OCI-LY7 (cell line): ENCODE data around the gene ZBTB5. TPM values are rescaled to one million over a fixed set of nuclear protein-coding genes. Genes with fewer than 3 reads are reported as not detected.
"Not testable (repeated sequence)": the region's sequence is repeated elsewhere in the genome, so short reads cannot be mapped to it uniquely, and the experiment has no call there.

Source experiments
- BruUV-seq: library from RNA; stranded (reverse); fragments of 400-500 nt; replicated peaks from 2 replicates; lab custom pipeline; 2021; lab: Mats Ljungman, UMichigan
- CTCF ChIA-PET: fragments of 300-600 bp; sonication (Branson Sonifier 250); formaldehyde crosslinking; loops from one replicate; lab custom pipeline; 2022; ENCODE audit warnings: antibody characterized with exemption; ENCODE audit not compliant: unreplicated experiment; lab: Charles Lee
- POLR2A ChIA-PET: fragments of 300-600 bp; sonication (Branson Sonifier 250); formaldehyde crosslinking; loops from one replicate; lab custom pipeline; 2022; ENCODE audit warnings: antibody characterized with exemption; lab: Charles Lee
- DNase-seq: peaks from one replicate; pipeline ENCODE4 v3.0.0-alpha.2; 2015; ENCODE audit warnings: low spot score
- H2AFZ ChIP-seq: fragments of 200-600 bp; sonication (generic), shearing (Covaris generic); 2 replicates; pipeline ENCODE4 v1.6.1; 2014; ENCODE audit warnings: mild to moderate bottlenecking, antibody characterized with exemption, low read length, moderate library complexity
- H3K27ac ChIP-seq: fragments of 200-600 bp; sonication (generic); 2 replicates; pipeline ENCODE4 v1.5.1; 2014; ENCODE audit warnings: mixed run types, low read depth, mild to moderate bottlenecking, moderate library complexity, low read length, inconsistent platforms; ENCODE audit not compliant: poor library complexity, severe bottlenecking
- H3K36me3 ChIP-seq: fragments of 200-600 bp; sonication (generic); 2 replicates; pipeline ENCODE4 v1.6.1; 2014; ENCODE audit warnings: mild to moderate bottlenecking, antibody characterized with exemption, low read length, moderate library complexity, mixed read lengths; ENCODE audit not compliant: insufficient read depth
- H3K4me1 ChIP-seq: fragments of 200-600 bp; sonication (generic); 2 replicates; pipeline ENCODE4 v1.5.1; 2014; ENCODE audit warnings: mild to moderate bottlenecking, low read length; ENCODE audit not compliant: insufficient read depth, poor library complexity, severe bottlenecking
- H3K4me2 ChIP-seq: fragments of 200-600 bp; sonication (generic); 2 replicates; pipeline ENCODE4 v1.6.1; 2014; ENCODE audit warnings: mild to moderate bottlenecking, low read length
- H3K4me3 ChIP-seq: fragments of 200-600 bp; sonication (generic); 2 replicates; pipeline ENCODE4 v1.5.1; 2014; ENCODE audit warnings: mild to moderate bottlenecking, low read depth, low read length; ENCODE audit not compliant: poor library complexity, severe bottlenecking
- H3K79me2 ChIP-seq: fragments of 200-600 bp; sonication (generic); 2 replicates; pipeline ENCODE4 v1.6.1; 2016; ENCODE audit warnings: low read depth, mild to moderate bottlenecking, low read length, moderate library complexity, mixed read lengths; ENCODE audit not compliant: insufficient read depth
- H3K9me2 ChIP-seq: fragments of 200-600 bp; sonication (generic); 2 replicates; pipeline ENCODE4 v1.6.1; 2016; ENCODE audit warnings: mild to moderate bottlenecking, low read length, mixed read lengths; ENCODE audit not compliant: insufficient read depth
- H3K9me3 ChIP-seq: fragments of 200-600 bp; sonication (generic); 2 replicates; pipeline ENCODE4 v1.6.1; 2014; ENCODE audit warnings: mild to moderate bottlenecking, mixed run types, low read length, mixed read lengths
- H4K20me1 ChIP-seq: fragments of 200-600 bp; sonication (generic); 2 replicates; pipeline ENCODE4 v1.6.1; 2014; ENCODE audit warnings: mild to moderate bottlenecking, antibody characterized with exemption, low read length, moderate library complexity, mixed read lengths; ENCODE audit not compliant: insufficient read depth
- CTCF ChIP-seq: fragments of 200-600 bp; sonication (generic); conservative IDR thresholded peaks from 2 replicates; pipeline ENCODE4 v1.5.1; 2014; ENCODE audit warnings: mild to moderate bottlenecking, antibody characterized with exemption, low read length, moderate library complexity, mixed read lengths
- EZH2phosphoT487 ChIP-seq: fragments of 200-600 bp; sonication (generic); IDR thresholded peaks from 2 replicates; pipeline ENCODE4 v1.6.1; 2018; ENCODE audit warnings: low read depth, borderline replicate concordance, mild to moderate bottlenecking, mixed run types, antibody characterized with exemption, low read length, moderate library complexity, mixed read lengths
- intact Hi-C: fragments of 100-400 bp; cut with micrococcal nuclease; formaldehyde crosslinking; loops from one replicate; pipeline ENCODE4 v1.10.0; 2022; ENCODE audit not compliant: unreplicated experiment
- total RNA-seq, 2 experiments: library from RNA; depleted of rRNA in 1 of 2; stranded (reverse); fragments of >200 nt in 1 of 2; shearing (Covaris generic) in 1 of 2; gene quantifications; 2 replicates each; pipeline ENCODE4 v1.2.3, GENCODE V29; 2014 to 2022

ZBTB5 gene
- total RNA-seq, 2 experiments from 2014 or later: 20.2 to 31.9 TPM

- intact Hi-C loops: loop anchor here (5.0 kb wide), 2 partner anchors 267 to 422 kb away; partner anchors contain the start of gene SLC25A51
- H3K36me3 ChIP-seq: no peaks in the 10 kb centered on the region
- H3K4me3 ChIP-seq: no peak overlapping the region
- DNase-seq: peak; percentile 48
- H2AFZ ChIP-seq: no peak overlapping the region
- H3K27ac ChIP-seq: no peak overlapping the region
- no TSS peak for BruUV-seq
- H3K4me2 ChIP-seq: no peak overlapping the region
- ChIA-PET CTCF (interaction anchor here (0.9 to 1.6 kb wide), 3 partner anchors 10 to 249 kb away, joined by 3 to 7 read pairs (median 3); no protein-coding TSS in a partner anchor), POLR2A (interaction anchor here (0.6 to 2.3 kb wide), 6 partner anchors 11 to 132 kb away, joined by 3 to 10 read pairs (median 4); no protein-coding TSS in a partner anchor)
- TF ChIP-seq EZH2phosphoT487 (no peak), CTCF (peak; percentile 66)
- no peaks in the 10 kb centered on the region for H4K20me1 ChIP-seq
- H3K4me1 ChIP-seq: peaks cover 29% of the 10 kb centered on the region
- no peaks in the 10 kb centered on the region for H3K9me2 ChIP-seq
- H3K79me2 ChIP-seq: peaks cover under 1% of the 10 kb centered on the region; the same call in 1 of the 2 replicates
- H3K9me3 ChIP-seq: no peaks in the 10 kb centered on the region
These were observed 15.5 kb upstream of the ZBTB5 start for GRCh38 chr9:37480759-37481158.

GRCh38 chr9:37477987-37478619 is 12.9 kb upstream of the ZBTB5 start:
- H3K36me3 ChIP-seq, H4K20me1 ChIP-seq, H3K9me3 ChIP-seq, H3K9me2 ChIP-seq, BruUV-seq, CTCF ChIA-PET, intact Hi-C loops, H3K4me3 ChIP-seq, H3K79me2 ChIP-seq, H3K27ac ChIP-seq: not testable (repeated sequence)
- H2AFZ ChIP-seq: 0 out of 2 replicates have a peak overlapping the region, but pooled peaks have one; percentile 41
- peak; percentile 28 for DNase-seq
- peak overlapping the region; percentile 28; the same call in 1 of the 2 replicates for H3K4me2 ChIP-seq
- peaks cover 19% of the 10 kb centered on the region for H3K4me1 ChIP-seq
- POLR2A ChIA-PET: interaction anchor here (0.6 to 0.8 kb wide), 2 partner anchors 12 to 1008 kb away, joined by 3 read pairs; no protein-coding TSS in a partner anchor

- CTCF ChIA-PET, DNase-seq, H3K36me3 ChIP-seq, H3K27ac ChIP-seq, H4K20me1 ChIP-seq, H3K79me2 ChIP-seq, H3K4me3 ChIP-seq, BruUV-seq, H3K9me3 ChIP-seq, intact Hi-C loops, H3K9me2 ChIP-seq, H2AFZ ChIP-seq: not testable (repeated sequence)
- Histone ChIP-seq H3K4me1 (peaks cover 20% of the 10 kb centered on the region), H3K4me2 (0 out of 2 replicates have a peak overlapping the region, but pooled peaks have one; percentile 28)
- POLR2A ChIA-PET: interaction anchor here (0.6 kb wide), 1 partner anchor 1007 kb away, joined by 3 read pairs; no protein-coding TSS in a partner anchor
These were observed 12.2 kb upstream of the ZBTB5 start for GRCh38 chr9:37477443-37477842.
